Body of pancreas (tissue), 4 donors: Measurements from ENCODE around the gene MTA1.

Experiments used
- POLR2A ChIP-seq, 3 donors: fragments of 450-650 bp; IDR thresholded peaks; one replicate each; pipeline ENCODE4 v1.6.1; 2016; ENCODE audit warnings: antibody characterized with exemption in 3 of 3, mild to moderate bottlenecking in 2 of 3
- TF ChIP-seq, protein P1 (sequence below), 7 experiments: fragments of 450-650 bp in 4 of 7; fragments of 200-600 bp in 3 of 7; sonication (generic) in 3 of 7; IDR thresholded peaks; one replicate each; pipeline ENCODE4 v1.5.1; 2016 to 2019; ENCODE audit warnings: antibody characterized with exemption in 7 of 7

- TF ChIP-seq, protein P1, sequence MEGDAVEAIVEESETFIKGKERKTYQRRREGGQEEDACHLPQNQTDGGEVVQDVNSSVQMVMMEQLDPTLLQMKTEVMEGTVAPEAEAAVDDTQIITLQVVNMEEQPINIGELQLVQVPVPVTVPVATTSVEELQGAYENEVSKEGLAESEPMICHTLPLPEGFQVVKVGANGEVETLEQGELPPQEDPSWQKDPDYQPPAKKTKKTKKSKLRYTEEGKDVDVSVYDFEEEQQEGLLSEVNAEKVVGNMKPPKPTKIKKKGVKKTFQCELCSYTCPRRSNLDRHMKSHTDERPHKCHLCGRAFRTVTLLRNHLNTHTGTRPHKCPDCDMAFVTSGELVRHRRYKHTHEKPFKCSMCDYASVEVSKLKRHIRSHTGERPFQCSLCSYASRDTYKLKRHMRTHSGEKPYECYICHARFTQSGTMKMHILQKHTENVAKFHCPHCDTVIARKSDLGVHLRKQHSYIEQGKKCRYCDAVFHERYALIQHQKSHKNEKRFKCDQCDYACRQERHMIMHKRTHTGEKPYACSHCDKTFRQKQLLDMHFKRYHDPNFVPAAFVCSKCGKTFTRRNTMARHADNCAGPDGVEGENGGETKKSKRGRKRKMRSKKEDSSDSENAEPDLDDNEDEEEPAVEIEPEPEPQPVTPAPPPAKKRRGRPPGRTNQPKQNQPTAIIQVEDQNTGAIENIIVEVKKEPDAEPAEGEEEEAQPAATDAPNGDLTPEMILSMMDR (IDR thresholded peaks at IDR 0.05): no peak
- no peak for TF ChIP-seq POLR2A (IDR thresholded peaks at IDR 0.05)
Observed at GRCh38 chr14:105411985-105412770, 7.4 kb upstream of the MTA1 start.
